Hepatocyte (in vitro differentiated cells): ENCODE results near the gene EIF3I. TPM values are rescaled to one million over a fixed set of nuclear protein-coding genes. Genes with fewer than 3 reads are reported as not detected.
A peak's percentile ranks its signal among the peaks of the same experiment; 100 is the strongest.

Experiments
- DNase-seq: peaks from one replicate; pipeline ENCODE4 v3.0.0-alpha.2; 2016; ENCODE audit warnings: low spot score
- H2AFZ ChIP-seq: fragments of 200-600 bp; sonication (generic); 2 replicates; pipeline ENCODE4 v1.6.0; 2016; ENCODE audit warnings: antibody characterized with exemption, mild to moderate bottlenecking
- H3K27ac ChIP-seq: fragments of 200-600 bp; sonication (generic); 2 replicates; pipeline ENCODE4 v1.5.1; 2016; ENCODE audit warnings: mild to moderate bottlenecking
- H3K27me3 ChIP-seq: fragments of 200-600 bp; sonication (generic); 2 replicates; pipeline ENCODE4 v1.6.1; 2016
- H3K36me3 ChIP-seq: fragments of 200-600 bp; sonication (generic); replicated peaks from 2 replicates; pipeline ENCODE4 v1.5.1; 2016; ENCODE audit warnings: low read depth; ENCODE audit not compliant: insufficient read depth
- H3K4me1 ChIP-seq: fragments of 200-600 bp; sonication (generic); 2 replicates; pipeline ENCODE4 v1.5.1; 2016; ENCODE audit warnings: mild to moderate bottlenecking, moderate library complexity; ENCODE audit not compliant: insufficient read depth
- H3K4me2 ChIP-seq: fragments of 200-600 bp; sonication (generic); 2 replicates; pipeline ENCODE4 v1.6.0; 2016
- H3K4me3 ChIP-seq: fragments of 200-600 bp; sonication (generic); 2 replicates; pipeline ENCODE4 v1.5.1; 2016; ENCODE audit warnings: mild to moderate bottlenecking
- H3K79me2 ChIP-seq: fragments of 200-600 bp; sonication (generic); 2 replicates; pipeline ENCODE4 v1.6.0; 2017; ENCODE audit warnings: mild to moderate bottlenecking
- H3K9me2 ChIP-seq: fragments of 200-600 bp; sonication (generic); replicated peaks from 2 replicates; pipeline ENCODE4 v1.6.0; 2017; ENCODE audit warnings: mild to moderate bottlenecking; ENCODE audit not compliant: insufficient read depth
- H3K9me3 ChIP-seq: fragments of 200-600 bp; sonication (generic); 2 replicates; pipeline ENCODE4 v1.5.1; 2016; ENCODE audit warnings: low read depth, mild to moderate bottlenecking
- H4K20me1 ChIP-seq: fragments of 200-600 bp; sonication (generic); 2 replicates; pipeline ENCODE4 v1.6.0; 2016; ENCODE audit warnings: mild to moderate bottlenecking; ENCODE audit not compliant: insufficient read depth, poor library complexity, severe bottlenecking
- EZH2 ChIP-seq: fragments of 200-600 bp; sonication (generic); IDR thresholded peaks from 2 replicates; pipeline ENCODE4 v1.6.1; 2016; ENCODE audit warnings: antibody characterized with exemption, mild to moderate bottlenecking, borderline replicate concordance
- EZH2phosphoT487 ChIP-seq: fragments of 200-600 bp; sonication (generic); IDR thresholded peaks from one replicate; pipeline ENCODE4 v1.6.1; 2018; ENCODE audit warnings: antibody characterized with exemption, mild to moderate bottlenecking, low read depth, moderate library complexity; ENCODE audit not compliant: unreplicated experiment, severe bottlenecking
- WGBS: methylation state at CpG from one replicate; pipeline ENCODE4 v1.1.6; 2016; ENCODE audit warnings: low lambda C conversion rate; ENCODE audit errors: missing lambda C conversion rate; 5-methylcytosine and 5-hydroxymethylcytosine counted together
- polyA plus RNA-seq: library from polyadenylated mRNA; unstranded; fragments of >200 nt; fragmentation: Nextera tagmentation; extraction: Ambion mirVana; gene quantifications from 2 replicates; pipeline ENCODE4 v1.2.1, GENCODE V29; 2016
- total RNA-seq: library from RNA; depleted of rRNA; stranded (reverse); fragments of >200 nt; gene quantifications from 2 replicates; pipeline ENCODE4 v1.2.3, GENCODE V29; 2014
- TF ChIP-seq, protein P1 (sequence below): fragments of 200-600 bp; sonication (generic); IDR thresholded peaks from 2 replicates; pipeline ENCODE4 v1.5.1; 2016; ENCODE audit warnings: antibody characterized with exemption, mild to moderate bottlenecking; ENCODE audit not compliant: poor library complexity

The EIF3I gene
- total and polyA plus RNA-seq, 2 experiments from 2014 or later, result 177 to 227 TPM

DNA sequence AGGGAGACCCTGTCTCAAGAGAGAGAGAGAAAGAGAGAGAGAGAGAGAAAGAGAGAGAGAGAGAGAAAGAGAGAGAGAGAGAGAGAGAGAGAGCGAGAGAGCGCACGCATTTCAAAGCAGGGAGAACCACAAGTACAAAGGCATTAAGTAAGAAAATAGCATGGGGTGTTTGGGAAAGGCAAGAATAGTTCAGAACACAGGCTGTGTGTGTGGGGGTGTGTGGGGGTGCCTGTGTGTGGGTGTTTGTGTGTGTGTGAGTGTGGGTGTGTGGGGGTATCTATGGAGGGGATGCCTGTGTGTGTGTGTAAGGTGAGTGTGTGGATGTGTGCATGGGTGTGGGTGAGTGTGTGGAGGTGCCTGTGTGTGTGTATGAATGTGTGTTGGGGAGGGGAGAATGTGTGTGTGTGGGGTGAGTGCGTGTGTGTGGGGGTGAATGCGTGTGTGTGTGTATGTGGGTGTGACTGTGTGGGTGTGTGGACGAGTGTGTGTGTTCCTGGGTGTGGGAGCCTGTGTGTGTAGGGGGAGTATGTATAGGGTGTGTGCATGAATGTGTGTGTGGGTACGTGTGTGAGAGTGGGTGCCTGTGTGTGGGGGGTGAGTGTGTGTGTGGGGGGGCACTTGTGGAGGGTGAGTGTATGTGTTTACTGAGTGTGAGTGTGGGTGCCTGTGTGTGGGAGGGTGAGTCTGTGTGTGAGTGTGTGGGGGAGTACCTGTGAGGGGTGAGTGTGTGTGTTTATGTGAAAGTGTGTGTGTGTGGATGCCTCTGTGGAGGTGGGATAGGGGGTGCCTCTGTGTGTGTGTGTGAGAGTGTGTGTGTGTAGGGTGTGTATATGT lies 50.6 kb downstream of the EIF3I start:
- Histone ChIP-seq H3K4me1 (peaks cover 8% of the 10 kb centered on the region), H3K9me2 (no peaks in the 10 kb centered on the region), H3K9me3 (no peaks in the 10 kb centered on the region), H3K27me3 (no peaks in the 10 kb centered on the region), H4K20me1 (no peaks in the 10 kb centered on the region), H2AFZ (no peak overlapping the region), H3K36me3 (no peaks in the 10 kb centered on the region), H3K4me2 (peak overlapping the region; percentile 58), H3K27ac (no peak overlapping the region), H3K79me2 (no peaks in the 10 kb centered on the region), H3K4me3 (no peak overlapping the region)
- WGBS, result 84% methylated on average over 4 of the region's 7 CpGs
- DNase-seq, result no peak
- TF ChIP-seq EZH2phosphoT487 (no peak), EZH2 (no peak)
- TF ChIP-seq, protein P1, sequence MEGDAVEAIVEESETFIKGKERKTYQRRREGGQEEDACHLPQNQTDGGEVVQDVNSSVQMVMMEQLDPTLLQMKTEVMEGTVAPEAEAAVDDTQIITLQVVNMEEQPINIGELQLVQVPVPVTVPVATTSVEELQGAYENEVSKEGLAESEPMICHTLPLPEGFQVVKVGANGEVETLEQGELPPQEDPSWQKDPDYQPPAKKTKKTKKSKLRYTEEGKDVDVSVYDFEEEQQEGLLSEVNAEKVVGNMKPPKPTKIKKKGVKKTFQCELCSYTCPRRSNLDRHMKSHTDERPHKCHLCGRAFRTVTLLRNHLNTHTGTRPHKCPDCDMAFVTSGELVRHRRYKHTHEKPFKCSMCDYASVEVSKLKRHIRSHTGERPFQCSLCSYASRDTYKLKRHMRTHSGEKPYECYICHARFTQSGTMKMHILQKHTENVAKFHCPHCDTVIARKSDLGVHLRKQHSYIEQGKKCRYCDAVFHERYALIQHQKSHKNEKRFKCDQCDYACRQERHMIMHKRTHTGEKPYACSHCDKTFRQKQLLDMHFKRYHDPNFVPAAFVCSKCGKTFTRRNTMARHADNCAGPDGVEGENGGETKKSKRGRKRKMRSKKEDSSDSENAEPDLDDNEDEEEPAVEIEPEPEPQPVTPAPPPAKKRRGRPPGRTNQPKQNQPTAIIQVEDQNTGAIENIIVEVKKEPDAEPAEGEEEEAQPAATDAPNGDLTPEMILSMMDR, result no peak

GRCh38 chr1:32273391-32274208 lies 51.4 kb downstream of the EIF3I start:
- TF ChIP-seq EZH2phosphoT487 (no peak), EZH2 (no peak)
- TF ChIP-seq, protein P1, result no peak
- Histone ChIP-seq H3K4me3 (no peak overlapping the region), H3K4me1 (peaks cover 8% of the 10 kb centered on the region), H3K27ac (no peak overlapping the region), H4K20me1 (no peaks in the 10 kb centered on the region), H3K27me3 (no peaks in the 10 kb centered on the region), H2AFZ (peak overlapping the region; percentile 11), H3K4me2 (peak overlapping the region; percentile 58), H3K36me3 (no peaks in the 10 kb centered on the region), H3K9me2 (no peaks in the 10 kb centered on the region), H3K79me2 (no peaks in the 10 kb centered on the region), H3K9me3 (no peaks in the 10 kb centered on the region)
- 40% methylated on average over 8 of the region's 10 CpGs for WGBS
- DNase-seq, result peak; percentile 63

DNA sequence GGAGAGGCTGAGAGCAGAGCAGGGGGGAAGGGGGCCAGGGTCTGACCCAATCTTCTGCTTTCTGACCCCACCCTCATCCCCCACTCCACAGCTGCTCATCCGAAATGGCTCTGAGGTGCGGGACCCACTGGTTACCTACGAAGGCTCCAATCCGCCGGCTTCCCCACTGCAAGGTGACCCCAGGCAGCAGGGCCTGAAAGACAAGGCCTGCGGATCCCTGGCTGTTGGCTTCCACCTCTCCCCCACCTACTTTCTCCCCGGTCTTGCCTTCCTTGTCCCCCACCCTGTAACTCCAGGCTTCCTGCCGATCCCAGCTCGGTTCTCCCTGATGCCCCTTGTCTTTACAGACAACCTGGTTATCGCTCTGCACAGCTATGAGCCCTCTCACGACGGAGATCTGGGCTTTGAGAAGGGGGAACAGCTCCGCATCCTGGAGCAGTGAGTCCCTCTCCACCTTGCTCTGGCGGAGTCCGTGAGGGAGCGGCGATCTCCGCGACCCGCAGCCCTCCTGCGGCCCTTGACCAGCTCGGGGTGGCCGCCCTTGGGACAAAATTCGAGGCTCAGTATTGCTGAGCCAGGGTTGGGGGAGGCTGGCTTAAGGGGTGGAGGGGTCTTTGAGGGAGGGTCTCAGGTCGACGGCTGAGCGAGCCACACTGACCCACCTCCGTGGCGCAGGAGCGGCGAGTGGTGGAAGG lies 52.6 kb downstream of the EIF3I start:
- Histone ChIP-seq H4K20me1 (no peaks in the 10 kb centered on the region), H3K79me2 (no peaks in the 10 kb centered on the region), H3K9me2 (no peaks in the 10 kb centered on the region), H2AFZ (no peak overlapping the region), H3K27ac (no peak overlapping the region), H3K27me3 (no peaks in the 10 kb centered on the region), H3K4me3 (no peak overlapping the region), H3K4me1 (peaks cover 8% of the 10 kb centered on the region), H3K9me3 (no peaks in the 10 kb centered on the region), H3K4me2 (no peak overlapping the region), H3K36me3 (no peaks in the 10 kb centered on the region)
- no peak for DNase-seq
- WGBS, result 86% methylated on average over 27 of the region's 31 CpGs
- no peak for TF ChIP-seq EZH2
